ENCODE data around the gene BCL2A1. TPM values are rescaled to one million over a fixed set of nuclear protein-coding genes. Genes with fewer than 3 reads are reported as not detected.

Gene BCL2A1
- total RNA-seq, 4 donors from 2014 or later, result 3.0 to 4.0 TPM; not detected in 2

- Histone ChIP-seq H3K4me1 (no peaks in the 10 kb centered on the region), H3K9me3 (no peaks in the 10 kb centered on the region), H3K27ac (no peak overlapping the region), H3K27me3 (no peaks in the 10 kb centered on the region), H3K4me3 (no peak overlapping the region), H3K36me3 (no peaks in the 10 kb centered on the region)
- DNase-seq, result no peak
- intact Hi-C loops (cut with DNase I; ENCODE audit: low total_unique reads), result no loop called here
- in situ Hi-C loops (cut with MboI; ENCODE audit: low pct_ligation_motif_present in 1 of 4, low pct_unique_long_range_greater_than_20kb in 1 of 4, low sequenced_read_pairs in 3 of 4), result no loop called here
- TF ChIP-seq POLR2A (IDR thresholded peaks at IDR 0.05) (no peak), EP300 (IDR thresholded peaks at IDR 0.05; ENCODE audit: low read depth) (no peak), CTCF (IDR thresholded peaks at IDR 0.05) (no peak), POLR2AphosphoS5 (IDR thresholded peaks at IDR 0.05) (no peak)
Observed at GRCh38 chr15:79947009-79947408, 24.0 kb downstream of the BCL2A1 start.

DNA sequence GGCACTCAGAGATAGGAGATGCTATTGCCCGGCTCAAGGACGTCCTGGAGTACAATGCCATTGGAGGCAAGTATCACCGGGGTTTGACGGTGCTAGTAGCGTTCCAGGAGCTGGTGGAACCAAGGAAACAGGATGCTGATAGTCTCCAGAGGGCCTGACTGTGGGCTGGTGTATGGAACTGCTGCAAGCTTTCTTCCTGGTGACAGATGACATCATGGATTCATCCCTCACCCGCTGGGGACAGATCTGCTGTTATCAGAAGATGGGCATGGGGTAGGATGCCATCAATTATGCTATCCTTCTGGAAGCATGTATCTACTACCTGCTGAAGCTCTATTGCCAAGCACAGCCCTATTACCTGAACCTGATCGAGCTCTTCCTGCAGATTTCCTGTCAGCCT, 26.4 kb downstream of the BCL2A1 start:
- Histone ChIP-seq H3K4me1 (no peaks in the 10 kb centered on the region), H3K36me3 (no peaks in the 10 kb centered on the region), H3K9me3 (no peaks in the 10 kb centered on the region), H3K4me3 (no peak overlapping the region), H3K27me3 (no peaks in the 10 kb centered on the region), H3K27ac (no peak overlapping the region)
- TF ChIP-seq CTCF (IDR thresholded peaks at IDR 0.05) (no peak), POLR2AphosphoS5 (IDR thresholded peaks at IDR 0.05) (no peak), EP300 (IDR thresholded peaks at IDR 0.05; ENCODE audit: low read depth) (no peak), POLR2A (IDR thresholded peaks at IDR 0.05) (no peak)
- in situ Hi-C loops (cut with MboI; ENCODE audit: low pct_ligation_motif_present in 1 of 4, low pct_unique_long_range_greater_than_20kb in 1 of 4, low sequenced_read_pairs in 3 of 4) (no loop called here), intact Hi-C loops (cut with DNase I; ENCODE audit: low total_unique reads) (no loop called here)
- 83 to 84% methylated on average over 1 to 7 of the region's 7 CpGs for WGBS, 2 donors (ENCODE audit: low coverage in 1 of 2)
- DNase-seq, result no peak

DNA sequence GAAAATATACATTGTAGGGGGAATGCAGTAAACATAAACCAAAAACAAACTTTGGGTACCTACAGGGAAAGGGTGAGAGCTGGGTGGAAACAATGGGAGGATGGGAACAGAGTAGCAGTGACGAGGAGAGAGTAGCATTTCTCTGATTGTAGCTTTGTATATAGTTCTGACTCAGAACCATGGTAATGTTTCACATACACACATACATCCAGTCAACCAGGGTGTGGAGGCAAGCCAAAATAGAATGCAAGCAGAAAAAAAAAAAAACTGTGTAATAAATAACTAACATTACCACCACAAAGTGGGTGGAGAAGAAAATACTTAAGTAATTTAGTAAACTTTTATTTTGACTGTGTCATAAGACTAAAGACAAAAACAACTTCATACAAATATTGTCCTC, 27.2 kb downstream of the BCL2A1 start:
- no peaks in the 10 kb centered on the region for H3K4me1 ChIP-seq
- no peak for DNase-seq
- intact Hi-C loops (cut with DNase I; ENCODE audit: low total_unique reads), result no loop called here
- no peaks in the 10 kb centered on the region for H3K36me3 ChIP-seq
- in situ Hi-C loops (cut with MboI; ENCODE audit: low pct_ligation_motif_present in 1 of 4, low pct_unique_long_range_greater_than_20kb in 1 of 4, low sequenced_read_pairs in 3 of 4), result no loop called here
- no peaks in the 10 kb centered on the region for H3K27me3 ChIP-seq
- WGBS, 2 donors (ENCODE audit: low coverage in 1 of 2), result 48 to 60% methylated on average over 1 of the region's 1 CpG
- no peak overlapping the region for H3K4me3 ChIP-seq
- no peaks in the 10 kb centered on the region for H3K9me3 ChIP-seq
- TF ChIP-seq POLR2AphosphoS5 (IDR thresholded peaks at IDR 0.05) (no peak), POLR2A (IDR thresholded peaks at IDR 0.05) (no peak), CTCF (IDR thresholded peaks at IDR 0.05) (no peak)
- no peak overlapping the region for H3K27ac ChIP-seq

GRCh38 chr15:79942741-79943481, 28.1 kb downstream of the BCL2A1 start:
- no peaks in the 10 kb centered on the region for H3K36me3 ChIP-seq
- 73 to 75% methylated on average over 7 of the region's 7 CpGs for WGBS, 2 donors (ENCODE audit: low coverage in 1 of 2)
- no peaks in the 10 kb centered on the region for H3K9me3 ChIP-seq
- intact Hi-C loops (cut with DNase I; ENCODE audit: low total_unique reads), result no loop called here
- H3K4me1 ChIP-seq, result no peaks in the 10 kb centered on the region
- in situ Hi-C loops (cut with MboI; ENCODE audit: low pct_ligation_motif_present in 1 of 4, low pct_unique_long_range_greater_than_20kb in 1 of 4, low sequenced_read_pairs in 3 of 4), result no loop called here
- no peaks in the 10 kb centered on the region for H3K27me3 ChIP-seq
- no peak for TF ChIP-seq CTCF (IDR thresholded peaks at IDR 0.05)
- no peak for TF ChIP-seq EP300 (IDR thresholded peaks at IDR 0.05; ENCODE audit: low read depth)
- no peak for TF ChIP-seq POLR2AphosphoS5 (IDR thresholded peaks at IDR 0.05)
- no peak for TF ChIP-seq POLR2A (IDR thresholded peaks at IDR 0.05)
- DNase-seq, result no peak
- no peak overlapping the region for H3K27ac ChIP-seq
- no peak overlapping the region for H3K4me3 ChIP-seq
